Keratinocyte (primary cell): ENCODE measurements around the gene GABPB2. TPM values are rescaled to one million over a fixed set of nuclear protein-coding genes. Genes with fewer than 3 reads are reported as not detected.

Source experiments
- DNase-seq: peaks from one replicate; pipeline ENCODE4 v3.0.0-alpha.2; 2011; ENCODE audit warnings: low read depth, missing footprints, low spot score
- FAIRE-seq: peaks from 2 replicates; lab custom pipeline; 2011; peaks lifted over from hg19 to GRCh38; lab: Jason Lieb, UNC
- H2AFZ ChIP-seq: 2 replicates; pipeline ENCODE4 v1.6.0; 2012; ENCODE audit warnings: low read length, control low read depth, inconsistent platforms; ENCODE audit not compliant: control insufficient read depth
- H3K27ac ChIP-seq: 2 replicates; pipeline ENCODE4 v1.5.1; 2011; ENCODE audit warnings: low read length; ENCODE audit not compliant: control insufficient read depth, insufficient read depth
- H3K27me3 ChIP-seq: 3 replicates; pipeline ENCODE4 v1.6.0; 2011; ENCODE audit warnings: low read length; ENCODE audit not compliant: control insufficient read depth, insufficient read depth; ENCODE audit errors: extremely low read depth
- H3K36me3 ChIP-seq, 2 experiments: 2 replicates in 1 of 2; 3 replicates in 1 of 2; pipeline ENCODE4 v1.5.1; 2011; ENCODE audit warnings: low read length in 2 of 2, mild to moderate bottlenecking in 1 of 2; ENCODE audit not compliant: control insufficient read depth in 2 of 2, insufficient read depth in 2 of 2; ENCODE audit errors: extremely low read depth in 1 of 2
- H3K4me1 ChIP-seq: 3 replicates; pipeline ENCODE4 v1.5.1; 2011; ENCODE audit warnings: low read length; ENCODE audit not compliant: control insufficient read depth, insufficient read depth; ENCODE audit errors: extremely low read depth
- H3K4me2 ChIP-seq: 3 replicates; pipeline ENCODE4 v1.6.0; 2011; ENCODE audit warnings: low read depth, low read length; ENCODE audit not compliant: control insufficient read depth, insufficient read depth; ENCODE audit errors: extremely low read depth
- H3K4me3 ChIP-seq, 3 experiments: fragments of 200-600 bp in 1 of 3; sonication (generic) in 1 of 3; 2 replicates in 2 of 3; 3 replicates in 1 of 3; pipeline ENCODE4 v1.5.1; 2011 to 2016; ENCODE audit warnings: low read length in 3 of 3, mild to moderate bottlenecking in 3 of 3, control low read depth in 2 of 3, inconsistent platforms in 1 of 3, low read depth in 1 of 3, mixed read lengths in 1 of 3, mixed run types in 1 of 3, moderate library complexity in 1 of 3; ENCODE audit not compliant: control insufficient read depth in 2 of 3, insufficient read depth in 2 of 3; ENCODE audit errors: extremely low read depth in 1 of 3
- H3K79me2 ChIP-seq: 2 replicates; pipeline ENCODE4 v1.6.0; 2012; ENCODE audit warnings: low read length; ENCODE audit not compliant: control insufficient read depth, insufficient read depth
- H3K9ac ChIP-seq: 3 replicates; pipeline ENCODE4 v1.6.0; 2011; ENCODE audit warnings: low read length; ENCODE audit not compliant: control insufficient read depth, insufficient read depth; ENCODE audit errors: extremely low read depth
- H3K9me1 ChIP-seq: 3 replicates; pipeline ENCODE4 v1.6.0; 2011; ENCODE audit warnings: low read length; ENCODE audit not compliant: control insufficient read depth, insufficient read depth; ENCODE audit errors: extremely low read depth
- H3K9me3 ChIP-seq: 2 replicates; pipeline ENCODE4 v1.5.1; 2012; ENCODE audit warnings: low read depth, low read length; ENCODE audit not compliant: control insufficient read depth
- H4K20me1 ChIP-seq: 3 replicates; pipeline ENCODE4 v1.6.0; 2011; ENCODE audit warnings: low read length; ENCODE audit not compliant: control insufficient read depth, insufficient read depth; ENCODE audit errors: extremely low read depth
- EZH2 ChIP-seq: IDR thresholded peaks from one replicate; pipeline ENCODE4 v1.6.1; 2012; ENCODE audit warnings: inconsistent platforms, mild to moderate bottlenecking, low read length, moderate library complexity
- dilution Hi-C: fragments of 300-500 bp; cut with MboI; formaldehyde crosslinking; loops from one replicate; pipeline ENCODE4 v1.7.0; 2020; ENCODE audit warnings: low sequenced_read_pairs; ENCODE audit not compliant: extremely low pct_ligation_motif_present
- polyA plus RNA-seq, 5 experiments: library from polyadenylated mRNA; depleted of rRNA in 3 of 5; stranded (reverse) in 3 of 5; stranded (forward) in 1 of 5; unstranded in 1 of 5; fragments of >200 nt; gene quantifications; 1 replicate in 1 of 5; 2 replicates in 3 of 5; 3 replicates in 1 of 5; pipeline versions ENCODE4 v1.2.1 to v1.2.3, GENCODE V29; 2011 to 2012; ENCODE audit warnings: missing spikeins in 2 of 5, low read depth in 1 of 5, low replicate concordance in 1 of 5
- TF ChIP-seq, protein P1 (sequence below), 3 experiments: IDR thresholded peaks in 1 of 3; conservative IDR thresholded peaks in 1 of 3; optimal IDR thresholded peaks in 1 of 3; 2 replicates in 2 of 3; 3 replicates in 1 of 3; pipeline versions ENCODE3 to v1.5.1; 2011; ENCODE audit warnings: low read length in 3 of 3, mild to moderate bottlenecking in 3 of 3, moderate library complexity in 2 of 3, control low read depth in 1 of 3, inconsistent platforms in 1 of 3; ENCODE audit not compliant: insufficient read depth in 2 of 3; ENCODE audit errors: extremely low read depth in 1 of 3

Gene GABPB2
- polyA plus RNA-seq, 1 donor (not counting 4 experiments of a cell fraction or from before 2014, with no cell fraction given): 13.3 TPM

DNA sequence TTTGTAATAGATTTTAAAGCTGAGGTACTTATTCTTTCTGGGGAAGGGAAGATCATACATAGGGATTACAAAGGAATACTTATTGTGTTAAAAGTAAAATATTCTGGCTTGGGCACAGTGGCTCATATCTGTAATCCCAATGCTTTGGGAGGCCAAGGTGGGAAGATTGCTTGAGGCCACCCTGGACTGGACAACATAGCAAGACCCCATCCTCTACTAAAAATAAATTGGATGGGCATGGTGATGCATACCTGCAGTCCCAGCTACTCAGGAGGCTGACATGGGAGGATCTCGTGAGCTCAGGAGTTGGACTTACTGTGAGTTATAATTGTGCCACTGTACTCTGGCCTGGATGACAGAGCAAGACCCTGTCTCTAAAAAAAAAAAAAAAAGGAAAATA lies 27.6 kb downstream of the GABPB2 start:
- Histone ChIP-seq H3K27ac (no peak overlapping the region), H3K9ac (no peak overlapping the region), H3K9me1 (no peaks in the 10 kb centered on the region), H3K4me1 (peaks cover 7% of the 10 kb centered on the region), H3K27me3 (no peaks in the 10 kb centered on the region), H4K20me1 (no peaks in the 10 kb centered on the region), H3K9me3 (no peaks in the 10 kb centered on the region), H3K4me2 (no peak overlapping the region), H3K36me3 (peaks cover 0 to under 1% of the 10 kb centered on the region in 2 experiments), H2AFZ (no peak overlapping the region), H3K4me3 (no peak overlapping the region), H3K79me2 (no peaks in the 10 kb centered on the region)
- no peak for DNase-seq
- no peak for FAIRE-seq
- TF ChIP-seq EZH2: no peak
- TF ChIP-seq, protein P1, sequence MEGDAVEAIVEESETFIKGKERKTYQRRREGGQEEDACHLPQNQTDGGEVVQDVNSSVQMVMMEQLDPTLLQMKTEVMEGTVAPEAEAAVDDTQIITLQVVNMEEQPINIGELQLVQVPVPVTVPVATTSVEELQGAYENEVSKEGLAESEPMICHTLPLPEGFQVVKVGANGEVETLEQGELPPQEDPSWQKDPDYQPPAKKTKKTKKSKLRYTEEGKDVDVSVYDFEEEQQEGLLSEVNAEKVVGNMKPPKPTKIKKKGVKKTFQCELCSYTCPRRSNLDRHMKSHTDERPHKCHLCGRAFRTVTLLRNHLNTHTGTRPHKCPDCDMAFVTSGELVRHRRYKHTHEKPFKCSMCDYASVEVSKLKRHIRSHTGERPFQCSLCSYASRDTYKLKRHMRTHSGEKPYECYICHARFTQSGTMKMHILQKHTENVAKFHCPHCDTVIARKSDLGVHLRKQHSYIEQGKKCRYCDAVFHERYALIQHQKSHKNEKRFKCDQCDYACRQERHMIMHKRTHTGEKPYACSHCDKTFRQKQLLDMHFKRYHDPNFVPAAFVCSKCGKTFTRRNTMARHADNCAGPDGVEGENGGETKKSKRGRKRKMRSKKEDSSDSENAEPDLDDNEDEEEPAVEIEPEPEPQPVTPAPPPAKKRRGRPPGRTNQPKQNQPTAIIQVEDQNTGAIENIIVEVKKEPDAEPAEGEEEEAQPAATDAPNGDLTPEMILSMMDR (optimal IDR thresholded peaks at IDR 0.05 in 1 of 3, IDR thresholded peaks at IDR 0.05 in 1 of 3, conservative IDR thresholded peaks at IDR 0.05 in 1 of 3; ENCODE audit: extremely low read depth in 1 of 3, insufficient read depth in 2 of 3, low read length in 3 of 3): no peak
- dilution Hi-C loops: no loop called here

DNA sequence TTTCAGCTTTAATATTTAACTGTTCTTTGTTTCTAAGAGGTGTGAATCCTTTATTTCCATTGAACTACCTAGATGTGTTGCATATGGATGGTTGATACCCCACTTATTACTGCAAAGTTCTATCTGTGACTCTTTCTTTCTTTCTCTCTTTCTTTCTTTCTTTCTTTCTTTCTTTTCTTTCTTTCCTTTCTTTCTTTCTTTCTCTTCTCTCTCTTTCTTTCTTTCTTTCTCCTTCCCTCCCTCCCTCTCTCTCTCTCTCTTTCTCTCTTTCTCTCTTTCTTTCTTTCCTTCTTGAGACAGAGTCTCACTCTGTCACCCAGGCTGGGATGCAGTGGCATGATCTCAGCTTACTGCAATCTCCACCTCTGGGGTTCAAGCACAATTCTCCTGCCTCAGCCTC lies 34.1 kb downstream of the GABPB2 start:
- H3K27ac ChIP-seq: no peak overlapping the region
- no peaks in the 10 kb centered on the region for H3K9me1 ChIP-seq
- H3K9me3 ChIP-seq: no peaks in the 10 kb centered on the region
- H3K79me2 ChIP-seq: no peaks in the 10 kb centered on the region
- TF ChIP-seq, protein P1 (optimal IDR thresholded peaks at IDR 0.05 in 1 of 3, IDR thresholded peaks at IDR 0.05 in 1 of 3, conservative IDR thresholded peaks at IDR 0.05 in 1 of 3; ENCODE audit: extremely low read depth in 1 of 3, insufficient read depth in 2 of 3, low read length in 3 of 3): no peak
- no peak for TF ChIP-seq EZH2
- no peak overlapping the region for H3K9ac ChIP-seq
- dilution Hi-C loops: no loop called here
- H3K27me3 ChIP-seq: no peaks in the 10 kb centered on the region
- no peak overlapping the region for H3K4me3 ChIP-seq
- FAIRE-seq (no peak), DNase-seq (no peak)
- no peak overlapping the region for H3K4me2 ChIP-seq
- H2AFZ ChIP-seq: no peak overlapping the region
- H3K36me3 ChIP-seq: no peaks in the 10 kb centered on the region
- no peaks in the 10 kb centered on the region for H4K20me1 ChIP-seq
- H3K4me1 ChIP-seq: no peaks in the 10 kb centered on the region
